CD4-positive, alpha-beta T cell treated with Interleukin-17A for 1 hour (primary cell): ENCODE results near the gene SEMA5B.
A peak's percentile ranks its signal among the peaks of the same experiment; 100 is the strongest.

Source experiments
- DNase-seq: peaks from one replicate; pipeline ENCODE4 v3.0.0-alpha.2; 2020

Gene SEMA5B

GRCh38 chr3:123027292-123028232, at the start of gene SEMA5B:
SEMA5B (minus strand) TSS chr3:123027763; CDS start chr3:122961263, 66,500 bp downstream.
- peak; percentile 8 for DNase-seq

- DNase-seq: no peak
These were observed 49.2 kb upstream of the SEMA5B start for GRCh38 chr3:123076496-123077418.

GRCh38 chr3:123076112-123076495, 48.5 kb upstream of the SEMA5B start:
- DNase-seq: no peak

GRCh38 chr3:123075359-123075758, 47.8 kb upstream of the SEMA5B start:
- DNase-seq: no peak

- DNase-seq: no peak
These were observed 45.0 kb upstream of the SEMA5B start for GRCh38 chr3:123072564-123072963.

- DNase-seq: no peak
These were observed 44.6 kb upstream of the SEMA5B start for GRCh38 chr3:123072152-123072551.

- DNase-seq: no peak
These were observed 44.0 kb upstream of the SEMA5B start for GRCh38 chr3:123071581-123071980.

- no peak for DNase-seq
These were observed 43.6 kb upstream of the SEMA5B start for GRCh38 chr3:123071146-123071545.

- no peak for DNase-seq
These were observed 42.9 kb upstream of the SEMA5B start for GRCh38 chr3:123070510-123070909.

GRCh38 chr3:123068601-123069381, 41.2 kb upstream of the SEMA5B start:
- no peak for DNase-seq

- DNase-seq: peak; percentile 2
These were observed 40.4 kb upstream of the SEMA5B start for GRCh38 chr3:123067689-123068600.

- peak; percentile 51 for DNase-seq
These were observed 39.5 kb upstream of the SEMA5B start, which contains the start of gene PDIA5 for GRCh38 chr3:123066896-123067688. PDIA5 (plus strand) TSS chr3:123067025; CDS start chr3:123067165, 140 bp downstream.

GRCh38 chr3:123066599-123066895, 39.0 kb upstream of the SEMA5B start:
- DNase-seq: no peak

- DNase-seq: no peak
These were observed 37.4 kb upstream of the SEMA5B start for GRCh38 chr3:123064914-123065313.

- no peak for DNase-seq
These were observed 36.9 kb upstream of the SEMA5B start for GRCh38 chr3:123064506-123064905.

- no peak for DNase-seq
These were observed 35.5 kb upstream of the SEMA5B start for GRCh38 chr3:123063034-123063433.

GRCh38 chr3:123061856-123062255, 34.3 kb upstream of the SEMA5B start:
- DNase-seq: no peak

- no peak for DNase-seq
These were observed 32.5 kb upstream of the SEMA5B start for GRCh38 chr3:123060054-123060453.

GRCh38 chr3:123058505-123058904, 30.9 kb upstream of the SEMA5B start:
- no peak for DNase-seq

- DNase-seq: no peak
These were observed 27.8 kb upstream of the SEMA5B start for GRCh38 chr3:123055352-123055751.

- no peak for DNase-seq
These were observed 27.4 kb upstream of the SEMA5B start for GRCh38 chr3:123054931-123055330.
